Stimulated activated CD8-positive, alpha-beta memory T cell treated with anti-CD3 and anti-CD28 coated beads, Interleukin-15, amount 100 ng/mL, for 4 hours (primary cell): ENCODE results near the gene MICA.
"Not testable (repeated sequence)": the region's sequence is repeated elsewhere in the genome, so short reads cannot be mapped to it uniquely, and the experiment has no call there.

Experiments used
- DNase-seq, 2 donors: peaks; one replicate each; pipeline ENCODE4 v3.0.0-alpha.2; 2020; ENCODE audit warnings: low read depth in 2 of 2

The MICA gene

DNA sequence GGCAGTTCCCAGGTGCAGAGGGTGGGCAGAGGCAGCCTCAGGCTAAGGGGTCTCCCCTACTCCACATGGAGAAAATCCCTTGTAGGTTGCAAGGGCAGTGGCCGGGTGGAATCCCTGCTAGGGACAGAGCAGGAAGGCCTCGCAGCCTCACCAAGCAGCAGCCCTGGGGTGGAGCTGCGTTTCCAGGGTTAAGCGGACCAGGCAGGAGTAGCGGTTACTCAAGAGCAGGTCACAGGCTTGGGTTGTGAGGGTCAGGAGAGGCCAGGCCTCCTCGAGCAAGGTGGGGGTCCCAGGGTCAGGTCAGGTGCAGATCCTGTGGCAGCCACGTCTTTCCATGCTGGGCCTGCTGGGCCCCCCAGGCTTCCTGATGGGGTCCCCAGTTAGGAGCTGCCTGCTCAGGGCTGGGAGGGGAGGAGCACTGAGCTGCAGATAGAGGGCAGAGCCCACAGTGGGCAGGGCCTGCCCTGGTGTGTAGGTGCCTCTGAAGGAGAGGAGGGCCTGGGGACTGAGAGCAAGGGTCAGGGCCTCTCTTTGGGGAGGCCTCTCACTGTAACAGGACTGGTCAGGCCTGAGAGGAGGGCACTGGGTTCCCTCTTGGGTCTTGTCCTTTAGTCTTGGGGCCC lies 10.9 kb downstream of the MICA start:
- not testable (repeated sequence) for DNase-seq

DNA sequence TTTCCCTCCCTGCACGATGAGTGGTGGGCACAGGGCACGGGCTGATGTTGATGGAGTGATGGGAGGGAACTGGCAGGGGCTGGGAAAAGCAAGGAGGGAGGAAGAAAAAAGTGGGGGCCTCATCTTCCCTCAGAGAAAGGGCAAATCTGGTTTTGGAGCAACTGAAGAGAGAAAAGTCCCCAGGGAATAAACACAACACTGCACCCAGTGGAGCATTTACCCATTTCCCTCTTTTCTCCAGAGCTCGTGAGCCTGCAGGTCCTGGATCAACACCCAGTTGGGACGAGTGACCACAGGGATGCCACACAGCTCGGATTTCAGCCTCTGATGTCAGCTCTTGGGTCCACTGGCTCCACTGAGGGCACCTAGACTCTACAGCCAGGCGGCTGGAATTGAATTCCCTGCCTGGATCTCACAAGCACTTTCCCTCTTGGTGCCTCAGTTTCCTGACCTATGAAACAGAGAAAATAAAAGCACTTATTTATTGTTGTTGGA lies 11.4 kb downstream of the MICA start:
- no peak for DNase-seq

DNA sequence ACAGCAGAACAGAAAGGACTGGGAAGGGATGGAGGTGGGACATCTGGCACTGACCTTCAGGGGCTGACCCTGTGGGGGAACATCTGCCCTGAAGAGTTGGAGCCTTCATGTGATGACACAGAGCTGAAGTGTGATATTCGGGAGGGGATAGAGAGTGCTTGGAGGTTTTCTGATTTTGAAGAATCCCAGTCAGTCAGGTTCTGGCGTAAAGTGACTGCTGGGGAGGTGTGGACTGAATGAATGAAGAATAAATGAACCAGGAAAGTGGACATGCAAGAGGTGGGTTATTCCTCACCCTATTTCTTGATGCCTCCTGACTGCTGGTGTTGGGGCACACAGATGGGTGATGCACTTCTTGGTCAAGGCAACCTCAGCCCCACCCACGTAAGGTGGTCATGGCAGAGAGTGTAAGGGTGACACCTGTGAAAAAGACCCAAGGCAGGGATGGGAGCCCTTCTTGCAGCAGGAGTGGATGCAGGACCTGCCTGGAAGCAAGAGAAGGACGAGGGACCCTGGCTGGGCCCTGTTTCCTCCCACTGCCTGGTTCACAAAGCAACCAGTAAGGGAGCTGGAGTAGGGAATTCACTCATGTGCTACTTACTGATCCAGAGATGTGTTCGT lies 13.1 kb downstream of the MICA start:
- no peak for DNase-seq

DNA sequence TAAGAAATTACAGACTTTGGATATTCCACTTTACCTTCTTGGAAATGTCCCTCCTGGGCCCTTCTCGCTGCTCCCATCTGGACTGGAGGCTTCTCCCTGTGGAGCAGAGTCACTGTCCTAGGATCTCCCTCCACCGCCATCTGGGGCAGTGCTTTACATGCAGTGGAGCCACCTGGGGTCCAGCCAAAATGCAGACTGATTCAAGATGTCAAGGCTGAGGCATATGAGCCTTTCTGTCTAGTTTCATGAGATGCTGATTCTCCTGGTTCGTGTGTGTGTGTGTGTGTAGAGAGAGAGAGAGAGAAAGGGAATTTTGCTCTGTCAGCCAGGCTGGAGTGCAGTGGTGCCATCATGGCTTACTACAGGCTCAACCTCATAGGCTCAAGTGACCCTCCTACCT lies 14.9 kb downstream of the MICA start:
- DNase-seq, result no peak

DNA sequence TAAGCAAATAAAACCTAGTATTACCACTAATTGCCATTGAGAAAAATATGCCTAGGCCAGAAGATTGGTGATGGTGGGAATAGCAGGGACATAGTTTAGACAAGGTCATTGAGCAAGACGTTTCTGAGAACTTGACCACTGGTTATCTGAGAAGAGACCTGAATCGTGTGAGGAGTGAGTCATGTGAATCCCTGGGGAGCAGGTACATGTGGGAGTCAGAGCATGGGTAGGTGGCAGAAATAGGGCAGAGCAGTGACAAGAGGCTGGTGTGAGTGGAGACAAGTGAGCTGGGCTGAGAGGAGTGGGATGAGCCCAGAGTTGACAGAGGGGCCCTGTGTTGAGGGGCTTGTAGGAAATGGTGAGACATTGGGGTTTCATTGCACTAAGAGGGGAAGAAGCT lies 16.4 kb downstream of the MICA start:
- DNase-seq, result no peak

DNA sequence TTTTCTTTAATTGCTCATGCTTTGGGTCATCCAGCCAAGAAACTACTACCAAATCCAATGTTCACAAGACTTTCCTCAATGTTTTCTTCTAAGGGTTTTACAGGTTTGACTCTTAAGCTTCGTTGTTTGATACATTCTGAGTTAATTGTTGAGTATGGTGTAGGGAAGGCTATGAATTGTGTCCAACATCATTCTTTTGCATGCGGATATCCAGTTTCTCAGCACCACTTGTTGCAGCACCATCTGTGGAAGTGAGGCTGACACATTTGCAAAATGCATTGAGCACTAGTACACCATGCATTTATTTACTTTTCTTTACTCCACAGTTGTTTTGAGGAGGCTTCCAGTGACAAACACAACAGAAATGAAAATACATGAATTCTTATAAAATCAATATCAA lies 17.2 kb downstream of the MICA start:
- DNase-seq, result no peak

DNA sequence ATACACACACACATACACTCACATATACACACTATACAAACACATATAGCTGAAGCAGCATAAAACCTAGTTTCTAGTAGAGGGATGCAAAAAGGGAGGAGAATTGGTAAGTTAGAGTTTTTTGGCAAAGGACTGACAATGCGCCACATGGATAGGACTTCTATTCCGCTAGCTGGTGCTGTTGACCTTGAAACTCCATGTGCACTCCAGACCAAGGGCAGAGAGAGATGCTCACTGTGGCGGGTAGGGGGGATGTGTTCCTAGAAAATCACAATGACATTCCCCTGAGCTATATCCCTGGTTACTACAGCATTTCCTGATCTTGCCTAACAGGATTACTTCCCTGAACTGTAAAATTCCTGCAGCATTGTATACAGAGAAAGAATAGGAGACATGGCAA lies 19.2 kb downstream of the MICA start:
- no peak for DNase-seq

DNA sequence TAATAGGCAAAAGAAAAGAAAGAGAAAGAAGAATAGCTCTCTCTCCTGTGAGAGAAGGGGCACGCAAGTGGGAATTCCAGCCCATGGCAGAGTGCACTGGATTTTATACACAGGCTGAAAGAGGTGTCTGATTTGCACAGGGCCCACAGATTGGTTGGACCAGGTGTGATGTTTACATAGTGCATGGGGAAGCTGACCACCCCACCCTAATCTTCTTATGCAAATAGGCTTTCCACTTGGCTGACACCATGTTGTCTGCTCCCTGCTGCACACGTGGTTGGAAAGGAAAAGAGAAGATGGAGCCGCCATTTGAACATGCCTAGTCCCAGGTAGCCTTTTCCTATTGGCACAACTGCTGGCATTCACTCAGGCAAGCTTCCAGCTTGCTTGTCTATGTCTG lies 20.2 kb downstream of the MICA start:
- DNase-seq, result no peak

DNA sequence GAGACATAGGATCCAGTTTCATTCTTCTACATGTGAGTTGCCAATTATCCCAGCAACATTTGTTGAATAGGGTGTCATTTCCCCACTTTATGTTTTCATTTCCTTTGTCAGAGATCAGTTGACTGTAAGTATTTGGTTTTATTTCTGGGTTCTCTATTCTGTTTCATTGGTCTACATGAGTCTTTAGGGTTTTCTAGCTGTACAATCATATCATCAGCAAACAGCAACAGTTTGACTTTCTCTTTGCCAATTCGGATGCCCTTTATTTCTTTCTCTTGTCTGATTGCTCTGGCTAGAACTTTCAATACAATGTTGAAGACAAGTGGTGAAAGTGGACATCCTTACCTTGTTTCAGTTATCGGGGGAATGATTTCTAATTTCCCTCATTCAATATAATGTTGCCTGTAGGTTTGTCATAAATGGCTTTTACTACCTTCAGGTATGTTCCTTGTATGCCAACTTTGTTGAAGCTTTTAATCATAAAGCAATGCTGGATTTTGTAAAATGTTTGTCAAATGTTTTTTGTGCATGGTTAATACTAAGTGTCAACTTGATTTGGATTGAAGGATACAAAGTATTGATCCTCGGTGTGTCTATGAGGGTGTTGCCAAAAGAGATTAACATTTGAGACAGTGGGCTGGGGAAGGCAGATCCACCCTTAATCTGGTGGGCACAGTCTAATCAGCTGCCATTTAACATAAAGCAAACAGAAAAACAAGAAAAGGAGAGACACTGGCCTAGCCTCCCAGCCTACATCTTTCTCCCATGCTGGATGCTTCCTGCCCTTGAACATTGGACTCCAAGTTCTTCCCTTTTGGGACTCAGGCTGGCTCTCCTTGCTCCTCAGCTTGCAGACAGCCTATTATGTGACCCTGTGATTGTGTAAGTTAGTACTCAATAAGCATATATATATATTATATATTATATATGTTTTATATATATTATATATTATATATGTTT lies 23.3 kb downstream of the MICA start:
- no peak for DNase-seq

DNA sequence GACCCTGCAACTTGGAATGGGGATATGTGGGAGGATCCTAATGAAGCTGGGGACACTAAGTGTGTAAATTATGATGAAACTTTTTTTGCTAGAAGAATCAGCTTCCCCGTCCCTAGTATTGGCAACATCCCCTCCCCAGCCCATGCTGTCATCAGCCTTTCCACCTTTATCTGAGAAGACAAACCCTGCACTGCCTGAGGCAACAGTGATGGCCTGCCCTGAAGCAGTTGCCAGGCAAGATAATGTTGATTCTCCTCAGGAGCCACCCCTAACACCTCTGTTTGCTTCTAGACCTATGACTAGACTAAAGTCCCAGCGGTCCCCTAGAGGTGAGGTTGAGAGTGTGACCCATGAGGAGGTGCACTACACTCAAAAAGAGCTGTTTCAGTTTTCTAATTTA lies 27.1 kb downstream of the MICA start:
- DNase-seq, result no peak

DNA sequence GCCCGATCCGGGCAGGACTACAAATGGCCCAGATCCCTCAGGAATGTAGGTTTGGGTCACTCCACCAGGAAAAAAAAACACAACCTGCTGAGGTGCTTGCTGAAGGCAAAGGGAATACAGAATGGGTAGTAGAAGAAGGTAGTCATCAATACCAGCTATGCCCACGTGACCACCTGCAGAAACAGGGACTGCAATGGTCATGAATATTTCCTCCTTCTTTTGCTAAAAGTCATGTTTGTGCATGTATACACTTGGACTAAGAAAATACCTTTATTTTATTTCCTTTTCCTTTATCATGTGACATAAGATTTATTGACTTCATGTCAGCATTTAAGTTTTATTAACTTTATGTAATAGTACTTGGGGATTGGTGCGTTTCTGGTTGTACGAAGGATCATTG lies 31.7 kb downstream of the MICA start:
- DNase-seq, result not testable (repeated sequence)

DNA sequence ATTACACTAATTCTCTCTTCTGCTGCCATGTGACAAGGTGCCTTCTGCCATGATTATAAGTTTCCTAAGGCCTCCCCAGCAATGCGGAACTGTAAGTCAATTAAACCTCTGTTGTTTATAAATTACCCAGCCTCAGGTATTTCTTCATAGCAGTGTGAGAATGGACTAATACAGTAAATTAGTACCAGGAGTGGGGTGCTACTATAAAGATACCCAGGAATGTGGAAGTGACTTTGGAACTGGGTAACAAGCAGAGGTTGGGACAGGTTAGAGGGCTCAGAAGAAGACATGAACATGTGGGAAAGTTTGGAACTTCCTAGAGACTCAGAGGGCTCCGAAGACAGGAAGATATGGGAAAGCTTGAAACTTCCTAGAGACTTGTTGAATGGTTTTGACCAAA lies 34.8 kb downstream of the MICA start:
- DNase-seq, result no peak

DNA sequence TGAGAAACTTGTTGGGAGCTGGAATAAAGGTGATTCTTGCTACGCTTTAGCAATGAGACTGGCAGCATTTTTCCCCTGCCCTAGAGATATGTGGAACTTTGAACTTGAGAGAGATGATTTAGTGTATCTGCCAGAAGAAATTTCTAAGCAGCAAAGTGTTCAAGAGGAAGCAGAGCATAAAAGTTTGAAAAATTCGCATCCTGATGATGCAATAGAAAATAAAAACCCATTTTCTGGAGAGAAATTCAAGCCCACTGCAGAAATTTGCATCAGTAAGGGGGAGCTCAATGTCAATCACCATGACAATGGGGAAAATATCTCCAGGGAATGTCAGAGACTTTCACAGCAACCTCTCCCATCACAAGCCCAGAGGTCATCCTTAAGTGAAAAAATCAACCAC lies 35.3 kb downstream of the MICA start:
- DNase-seq, result no peak

DNA sequence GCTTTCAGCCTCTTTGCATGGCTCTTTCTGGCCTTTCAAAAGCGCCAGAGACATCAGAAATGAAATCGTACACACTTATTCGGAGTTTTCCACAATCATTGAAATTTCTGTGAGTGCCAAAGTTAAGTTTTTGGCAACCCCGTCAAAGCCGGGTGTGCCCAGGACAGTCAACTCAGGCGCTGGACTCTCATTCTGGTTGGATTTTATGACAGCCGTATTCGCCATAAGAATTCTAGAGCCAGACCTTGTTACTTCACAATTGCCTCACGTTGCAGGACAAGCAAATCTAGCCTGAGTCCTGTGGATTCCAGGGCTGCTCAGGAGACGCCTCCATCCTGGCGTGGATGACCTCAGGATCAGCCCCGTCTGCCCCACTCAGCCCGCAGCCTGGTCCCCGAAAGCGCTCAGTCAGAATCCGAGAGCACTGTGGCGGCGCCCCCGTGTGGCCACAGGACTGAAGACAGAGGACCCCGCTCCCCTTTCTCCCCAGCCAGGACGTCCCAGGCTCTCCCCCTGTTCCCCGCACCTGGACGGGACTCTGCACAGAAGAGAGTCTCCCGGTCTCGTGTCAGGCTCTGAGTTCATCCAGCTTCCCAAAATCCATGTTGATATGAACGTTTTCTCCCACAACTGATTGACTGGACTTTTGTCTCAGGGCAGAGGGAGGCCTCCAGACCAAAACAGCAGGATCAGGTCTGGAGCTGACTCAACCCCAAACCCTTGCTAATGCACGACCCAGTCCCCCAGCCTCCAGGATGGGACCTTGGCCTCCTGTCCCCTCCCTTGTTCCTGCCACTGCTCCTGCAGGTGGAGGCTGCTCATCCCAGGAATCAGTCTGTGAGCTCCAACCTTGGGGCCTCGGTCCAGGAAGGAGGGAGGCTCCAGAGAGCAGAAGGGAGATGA lies 38.2 kb downstream of the MICA start:
- peak; percentile 56 to 68 for DNase-seq

DNA sequence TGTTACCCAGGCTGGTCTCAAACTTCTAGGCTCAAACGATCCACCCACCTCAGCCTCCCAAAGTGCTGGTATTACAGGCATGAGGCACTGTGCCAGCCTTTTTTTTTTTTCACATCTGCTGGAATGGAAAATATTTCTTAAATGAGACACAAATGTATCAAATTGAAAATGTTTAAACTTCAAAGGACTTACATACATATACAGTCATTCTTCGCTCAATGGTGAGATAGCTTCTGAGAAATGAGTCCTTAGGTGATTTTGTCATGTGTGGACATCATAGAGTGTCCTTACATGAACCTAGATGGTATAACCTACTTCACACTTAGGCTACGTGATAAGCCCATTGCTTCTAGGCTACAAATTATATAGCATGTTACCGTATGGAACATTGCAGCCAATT lies 43.1 kb downstream of the MICA start:
- DNase-seq, result no peak

DNA sequence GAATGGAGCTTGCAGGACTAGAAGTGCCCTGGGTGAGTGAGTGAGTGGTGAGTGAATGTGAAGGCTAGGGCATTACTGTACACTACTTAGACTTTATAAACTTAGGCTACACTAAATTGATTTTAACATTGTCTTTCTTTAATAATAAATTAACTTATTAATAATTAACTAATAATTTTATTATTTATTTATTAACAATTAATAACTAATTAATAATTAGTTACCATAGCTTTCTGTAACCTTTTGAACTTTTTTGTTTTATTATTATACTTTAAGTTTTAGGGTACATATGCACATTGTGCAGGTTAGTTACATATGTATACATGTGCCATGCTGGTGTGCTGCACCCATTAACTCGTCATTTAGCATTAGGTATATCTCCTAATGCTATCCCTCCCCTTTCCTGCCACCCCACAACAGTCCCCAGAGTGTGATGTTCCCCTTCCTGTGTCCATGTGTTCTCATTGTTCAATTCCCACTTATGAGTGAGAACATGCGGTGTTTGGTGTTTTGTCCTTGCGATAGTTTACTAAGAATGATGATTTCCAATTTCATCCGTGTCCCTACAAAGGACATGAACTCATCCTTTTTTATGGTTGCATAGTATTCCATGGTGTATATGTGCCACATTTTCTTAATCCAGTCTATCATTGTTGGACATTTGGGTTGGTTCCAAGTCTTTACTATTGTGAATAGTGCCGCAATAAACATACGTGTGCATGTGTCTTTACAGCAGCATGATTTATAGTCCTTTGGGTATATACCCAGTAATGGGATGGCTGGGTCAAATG lies 43.8 kb downstream of the MICA start:
- not testable (repeated sequence) for DNase-seq

DNA sequence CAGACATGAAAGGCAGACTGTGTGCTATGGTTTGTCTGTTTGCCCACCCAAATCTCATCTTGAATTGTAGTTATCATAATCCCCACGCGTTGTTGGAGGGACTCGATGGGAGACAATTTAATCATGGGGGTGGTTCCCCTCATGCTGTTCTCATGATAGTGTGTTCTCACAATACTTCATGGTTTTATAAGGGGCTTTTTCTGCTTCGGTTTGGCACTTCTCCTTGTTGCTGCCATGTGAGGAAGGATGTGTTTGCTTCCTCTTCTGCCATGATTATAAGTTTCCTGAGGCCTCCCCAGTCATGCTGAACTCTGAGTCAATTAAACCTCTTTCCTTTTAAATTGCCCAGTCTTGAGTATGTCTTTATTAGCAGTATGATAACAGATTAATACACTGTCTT lies 47.4 kb downstream of the MICA start:
- no peak for DNase-seq

DNA sequence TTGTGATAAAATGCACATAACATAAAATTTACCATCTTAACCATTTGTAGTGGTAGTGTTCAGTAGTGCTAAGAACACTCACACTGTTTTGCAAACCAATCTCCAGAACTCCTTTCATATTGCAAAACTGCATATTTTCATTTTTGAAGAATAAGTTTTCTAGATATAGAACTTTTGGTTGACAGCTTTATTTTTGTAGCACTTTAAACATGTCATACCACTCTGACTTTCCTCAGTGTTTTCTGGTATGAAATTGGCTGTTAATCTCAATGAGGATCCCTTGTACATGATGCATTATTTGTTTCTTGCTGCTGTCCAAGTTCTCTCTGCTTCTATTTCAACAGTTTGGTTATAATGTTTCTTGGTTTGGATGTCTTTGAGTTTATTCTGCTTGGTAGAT lies 49.5 kb downstream of the MICA start:
- DNase-seq, result no peak

DNA sequence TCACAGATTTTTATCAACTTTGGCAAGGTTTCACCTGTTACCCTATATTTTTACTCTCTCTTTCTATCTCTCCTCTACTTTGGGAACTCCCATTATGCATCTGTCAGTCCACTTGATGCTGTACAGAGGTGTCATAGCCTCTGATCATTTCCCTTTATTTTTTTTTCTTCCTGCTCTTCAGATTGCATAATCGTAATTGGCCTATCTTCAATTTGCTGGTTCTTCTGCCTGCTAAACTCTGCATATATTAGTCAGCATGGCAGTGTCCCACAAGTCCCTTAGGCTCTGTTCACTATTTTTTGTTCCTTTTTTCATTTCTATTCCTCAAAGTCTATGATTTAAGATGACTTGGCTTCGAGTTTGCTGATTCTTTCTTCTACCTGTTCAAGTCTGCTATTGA lies 49.9 kb downstream of the MICA start:
- DNase-seq, result no peak

DNA sequence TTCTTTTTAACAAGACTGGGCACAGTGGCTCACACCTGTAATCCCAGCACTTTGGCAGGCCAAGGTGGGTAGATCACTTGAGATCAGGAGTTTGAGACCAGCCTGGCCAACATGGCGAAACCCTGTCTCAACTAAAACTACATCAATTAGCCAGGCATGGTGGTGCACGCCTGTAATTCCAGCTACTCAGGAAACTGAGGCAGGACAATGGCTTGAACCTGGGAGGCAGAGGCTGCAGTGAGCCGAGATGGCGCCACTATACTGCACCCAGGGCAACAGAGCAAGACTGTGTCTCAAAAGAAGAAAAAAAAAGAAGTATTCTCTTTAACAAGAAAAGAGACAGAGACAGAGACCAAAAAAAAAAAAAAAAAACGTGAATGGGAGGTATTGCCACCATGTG lies 56.5 kb downstream of the MICA start:
- DNase-seq, result not testable (repeated sequence)
